Loucy (cell line): ENCODE measurements around the gene SNRNP25.

Source experiments
- H2AFZ ChIP-seq: fragments of 200-600 bp; sonication (generic); 2 replicates; pipeline ENCODE4 v1.6.0; 2016; ENCODE audit warnings: antibody characterized with exemption, mild to moderate bottlenecking, low read length, moderate library complexity
- H3F3A ChIP-seq: fragments of 200-600 bp; 2 replicates; pipeline ENCODE4 v1.6.0; 2016; ENCODE audit warnings: antibody characterized with exemption, low read depth, mild to moderate bottlenecking
- H3K27me3 ChIP-seq: fragments of 200-600 bp; sonication (generic); 2 replicates; pipeline ENCODE4 v1.6.1; 2014; ENCODE audit warnings: low read length, mild to moderate bottlenecking; ENCODE audit not compliant: insufficient read depth, poor library complexity, severe bottlenecking
- H3K36me3 ChIP-seq: fragments of 200-600 bp; sonication (generic); 2 replicates; pipeline ENCODE4 v1.6.1; 2016; ENCODE audit warnings: low read length; ENCODE audit not compliant: insufficient read depth
- H3K4me1 ChIP-seq: fragments of 200-600 bp; sonication (generic); 2 replicates; pipeline ENCODE4 v1.5.1; 2014; ENCODE audit warnings: low read length, mild to moderate bottlenecking; ENCODE audit not compliant: insufficient read depth, poor library complexity, severe bottlenecking
- H3K4me2 ChIP-seq: fragments of 200-600 bp; sonication (generic); 2 replicates; pipeline ENCODE4 v1.6.0; 2014; ENCODE audit warnings: antibody characterized with exemption, low read length, low read depth, mild to moderate bottlenecking; ENCODE audit not compliant: poor library complexity, severe bottlenecking
- H3K4me3 ChIP-seq: fragments of 200-600 bp; sonication (generic); 2 replicates; pipeline ENCODE4 v1.5.1; 2014; ENCODE audit warnings: low read length, mild to moderate bottlenecking, mixed read lengths; ENCODE audit not compliant: poor library complexity, severe bottlenecking
- H3K79me2 ChIP-seq: fragments of 200-600 bp; sonication (generic); 2 replicates; pipeline ENCODE4 v1.6.1; 2014; ENCODE audit warnings: low read length; ENCODE audit not compliant: insufficient read depth
- H3K9ac ChIP-seq: fragments of 200-600 bp; sonication (generic); 2 replicates; pipeline ENCODE4 v1.6.0; 2014; ENCODE audit warnings: mild to moderate bottlenecking, low read depth, low read length, moderate library complexity; ENCODE audit not compliant: poor library complexity, severe bottlenecking
- H3K9me2 ChIP-seq: fragments of 200-600 bp; sonication (generic); replicated peaks from 2 replicates; pipeline ENCODE4 v1.6.1; 2016; ENCODE audit warnings: low read depth, low read length, mixed read lengths
- H3K9me3 ChIP-seq: fragments of 200-600 bp; sonication (generic); 2 replicates; pipeline ENCODE4 v1.6.1; 2014; ENCODE audit warnings: mild to moderate bottlenecking, antibody characterized with exemption, low read length, low read depth; ENCODE audit not compliant: insufficient read depth
- H4K20me1 ChIP-seq: fragments of 200-600 bp; sonication (generic); 2 replicates; pipeline ENCODE4 v1.6.0; 2014; ENCODE audit warnings: antibody characterized with exemption, low read length, mild to moderate bottlenecking; ENCODE audit not compliant: insufficient read depth, poor library complexity, severe bottlenecking
- EZH2phosphoT487 ChIP-seq: fragments of 200-600 bp; IDR thresholded peaks from 2 replicates; pipeline ENCODE4 v1.6.1; 2018; ENCODE audit warnings: antibody characterized with exemption, mild to moderate bottlenecking, moderate library complexity, borderline replicate concordance
- TF ChIP-seq, protein P1 (sequence below): fragments of 200-600 bp; sonication (generic); conservative IDR thresholded peaks from 2 replicates; pipeline ENCODE4 v1.5.1; 2014; ENCODE audit warnings: mild to moderate bottlenecking, antibody characterized with exemption, low read length

Gene SNRNP25

DNA sequence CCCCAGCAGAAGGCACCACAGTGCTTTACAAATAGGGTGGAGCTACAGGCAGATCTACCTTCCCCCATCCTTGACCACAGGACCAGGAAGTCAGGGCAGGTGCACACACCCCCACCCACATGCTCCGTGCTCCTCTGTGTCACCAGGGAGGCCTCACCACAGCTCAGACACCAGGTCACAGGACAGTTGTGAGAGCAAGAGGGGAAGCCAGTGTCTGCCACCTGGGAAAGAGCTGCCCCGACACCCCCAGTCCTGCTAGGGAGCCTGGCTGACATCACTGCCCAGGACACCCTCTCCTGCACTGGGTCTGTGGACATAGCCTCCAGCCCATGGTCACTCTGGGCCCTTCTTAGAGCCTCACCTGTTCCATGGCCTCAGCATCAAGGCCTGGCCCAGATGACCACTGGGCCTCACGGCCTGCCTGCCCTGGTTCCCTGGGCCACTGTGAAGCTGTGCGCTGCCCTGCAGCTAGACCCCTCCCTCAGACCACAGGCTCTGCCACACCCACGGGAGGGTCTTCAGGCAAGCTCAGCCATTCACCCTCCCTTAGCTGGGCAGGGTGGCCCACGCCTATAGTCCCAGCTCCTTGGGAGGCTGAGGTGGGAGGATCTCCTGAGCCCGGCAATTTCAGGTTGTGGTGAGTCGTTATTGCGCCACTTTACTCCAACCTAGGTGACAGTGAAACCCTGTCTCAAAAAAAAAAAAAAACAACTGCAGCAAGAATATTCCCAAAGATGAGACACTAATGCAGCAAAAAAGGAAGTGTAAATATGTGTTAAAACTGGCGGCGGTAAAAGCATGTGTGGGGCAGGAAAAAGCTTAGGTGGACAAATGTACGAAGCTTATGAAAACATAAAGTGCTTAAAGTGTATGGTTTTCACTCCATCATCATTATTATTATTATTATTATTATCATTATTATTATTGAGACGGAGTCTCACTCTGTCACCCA lies 14.4 kb upstream of the SNRNP25 start:
- no peaks in the 10 kb centered on the region for H3K79me2 ChIP-seq
- H3K9me3 ChIP-seq: no peaks in the 10 kb centered on the region
- no peaks in the 10 kb centered on the region for H3K27me3 ChIP-seq
- H3K9ac ChIP-seq: no peak overlapping the region
- H3K36me3 ChIP-seq: no peaks in the 10 kb centered on the region
- H2AFZ ChIP-seq: no peak overlapping the region
- no peak overlapping the region for H3K4me3 ChIP-seq
- H3K4me2 ChIP-seq: peak overlapping the region; percentile 50
- H4K20me1 ChIP-seq: no peaks in the 10 kb centered on the region
- H3K9me2 ChIP-seq: no peaks in the 10 kb centered on the region
- no peaks in the 10 kb centered on the region for H3F3A ChIP-seq
- TF ChIP-seq, protein P1, sequence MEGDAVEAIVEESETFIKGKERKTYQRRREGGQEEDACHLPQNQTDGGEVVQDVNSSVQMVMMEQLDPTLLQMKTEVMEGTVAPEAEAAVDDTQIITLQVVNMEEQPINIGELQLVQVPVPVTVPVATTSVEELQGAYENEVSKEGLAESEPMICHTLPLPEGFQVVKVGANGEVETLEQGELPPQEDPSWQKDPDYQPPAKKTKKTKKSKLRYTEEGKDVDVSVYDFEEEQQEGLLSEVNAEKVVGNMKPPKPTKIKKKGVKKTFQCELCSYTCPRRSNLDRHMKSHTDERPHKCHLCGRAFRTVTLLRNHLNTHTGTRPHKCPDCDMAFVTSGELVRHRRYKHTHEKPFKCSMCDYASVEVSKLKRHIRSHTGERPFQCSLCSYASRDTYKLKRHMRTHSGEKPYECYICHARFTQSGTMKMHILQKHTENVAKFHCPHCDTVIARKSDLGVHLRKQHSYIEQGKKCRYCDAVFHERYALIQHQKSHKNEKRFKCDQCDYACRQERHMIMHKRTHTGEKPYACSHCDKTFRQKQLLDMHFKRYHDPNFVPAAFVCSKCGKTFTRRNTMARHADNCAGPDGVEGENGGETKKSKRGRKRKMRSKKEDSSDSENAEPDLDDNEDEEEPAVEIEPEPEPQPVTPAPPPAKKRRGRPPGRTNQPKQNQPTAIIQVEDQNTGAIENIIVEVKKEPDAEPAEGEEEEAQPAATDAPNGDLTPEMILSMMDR: no peak
- TF ChIP-seq EZH2phosphoT487: no peak
- H3K4me1 ChIP-seq: peaks cover 29% of the 10 kb centered on the region

DNA sequence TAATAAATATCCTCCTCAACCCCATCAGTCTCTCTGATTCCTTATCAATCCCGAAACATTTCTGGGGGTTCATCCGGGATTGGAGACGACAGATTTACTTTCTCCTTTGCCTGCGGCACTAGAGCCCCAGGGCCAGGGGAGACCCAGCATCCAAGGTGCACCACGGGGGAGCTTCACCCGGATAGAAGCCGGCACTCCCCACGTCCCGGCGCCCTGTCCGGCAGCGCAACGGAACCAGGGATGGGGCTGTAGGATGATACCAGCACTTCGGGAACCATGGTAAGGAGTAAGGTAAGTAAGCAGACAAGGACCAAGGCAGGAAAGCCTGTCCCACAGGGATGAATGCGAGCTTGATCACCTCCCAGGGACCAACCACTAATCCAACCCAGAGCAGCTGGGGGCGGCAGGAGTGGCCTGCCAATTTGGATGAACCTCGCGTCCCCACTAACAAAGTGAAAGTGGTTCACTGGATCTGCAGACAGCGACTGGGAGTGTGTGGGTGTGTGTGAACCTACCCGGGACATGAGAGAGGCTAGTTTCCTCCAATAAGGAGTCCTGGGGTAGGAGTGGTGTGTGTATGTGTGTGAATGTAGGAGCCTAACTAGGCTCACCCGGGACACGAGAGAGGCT lies 12.1 kb upstream of the SNRNP25 start:
- Histone ChIP-seq H3F3A (no peaks in the 10 kb centered on the region), H3K4me3 (no peak overlapping the region), H3K36me3 (peaks cover 5% of the 10 kb centered on the region; the same call in 1 of the 2 replicates), H3K9ac (no peak overlapping the region), H3K9me2 (no peaks in the 10 kb centered on the region), H2AFZ (no peak overlapping the region), H3K79me2 (no peaks in the 10 kb centered on the region), H3K9me3 (no peaks in the 10 kb centered on the region), H3K4me2 (no peak overlapping the region), H3K4me1 (peaks cover 21% of the 10 kb centered on the region), H3K27me3 (no peaks in the 10 kb centered on the region), H4K20me1 (no peaks in the 10 kb centered on the region)
- TF ChIP-seq EZH2phosphoT487: no peak
- TF ChIP-seq, protein P1: no peak

DNA sequence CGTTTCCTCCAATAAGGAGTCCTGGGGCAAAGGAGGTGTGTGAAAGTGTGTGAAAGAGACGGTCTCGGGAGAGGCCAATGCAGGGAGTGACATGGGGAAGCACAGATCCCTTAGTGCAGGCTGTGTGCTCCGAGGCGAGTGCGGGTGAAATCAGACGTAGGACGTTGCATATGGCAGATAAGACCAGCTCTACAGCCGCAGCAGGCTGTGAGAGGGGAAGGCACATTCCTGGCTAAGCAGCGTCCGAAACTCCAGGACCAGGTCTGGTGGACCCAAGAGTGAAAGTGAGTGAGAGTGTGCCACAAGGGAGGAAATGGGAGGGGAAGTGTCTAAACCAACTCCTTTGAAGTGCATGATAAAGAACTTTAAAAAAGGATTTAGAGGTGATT lies 11.6 kb upstream of the SNRNP25 start:
- Histone ChIP-seq H3K9me2 (no peaks in the 10 kb centered on the region), H3K36me3 (peaks cover 6% of the 10 kb centered on the region; the same call in 1 of the 2 replicates), H3K9me3 (no peaks in the 10 kb centered on the region), H2AFZ (no peak overlapping the region), H3K4me1 (peaks cover 21% of the 10 kb centered on the region), H3K4me3 (no peak overlapping the region), H3K9ac (no peak overlapping the region), H3K4me2 (no peak overlapping the region), H3F3A (no peaks in the 10 kb centered on the region), H3K27me3 (no peaks in the 10 kb centered on the region), H3K79me2 (no peaks in the 10 kb centered on the region), H4K20me1 (no peaks in the 10 kb centered on the region)
- TF ChIP-seq, protein P1: no peak
- no peak for TF ChIP-seq EZH2phosphoT487
